K562 (cell line): ENCODE data around the gene EHBP1. TPM values are rescaled to one million over a fixed set of nuclear protein-coding genes. Genes with fewer than 3 reads are reported as not detected.
A peak's percentile ranks its signal among the peaks of the same experiment; 100 is the strongest.

ENCODE experiments used
- ATAC-seq: fragments of 200-7000 bp; cut with Tn5 transposase; 3 replicates; pipeline ENCODE4 v1.9.1; 2020; ENCODE audit warnings: moderate library complexity
- BruUV-seq: library from RNA; stranded (reverse); fragments of 400-500 nt; replicated peaks from 2 replicates; lab custom pipeline; 2021; lab: Mats Ljungman, UMichigan
- CTCF ChIA-PET: fragments of 300-600 bp; formaldehyde crosslinking; extraction: SDS; loops from one replicate; lab custom pipeline; 2021; ENCODE audit warnings: low intra/inter-chr PET ratio; lab: Yijun Ruan, JAX
- POLR2A ChIA-PET: fragments of 300-600, 350-650 bp; sonication (Branson Sonifier 250); formaldehyde crosslinking; extraction: SDS; loops from one replicate; lab custom pipeline; 2021; ENCODE audit warnings: antibody characterized with exemption, inconsistent platforms; lab: Yijun Ruan, JAX
- DNase-seq, 4 experiments: peaks; one replicate each; pipeline versions ENCODE4 v3.0.0 to v3.0.0-alpha.2; 2011 to 2018; ENCODE audit warnings: low spot score in 3 of 4, mixed read lengths in 3 of 4; ENCODE audit errors: extremely low read depth in 1 of 4
- FAIRE-seq: peaks from 2 replicates; lab custom pipeline; 2011; peaks lifted over from hg19 to GRCh38; lab: Jason Lieb, UNC
- H2AFZ ChIP-seq: 2 replicates; pipeline ENCODE4 v1.6.0; 2011; ENCODE audit warnings: low read depth, low read length, control low read depth, inconsistent platforms
- H3K27ac ChIP-seq: fragments of 200-600 bp; 3 replicates; pipeline ENCODE4 v1.8.0; 2011; ENCODE audit warnings: low read depth, mild to moderate bottlenecking, control low read depth, inconsistent platforms, low read length, moderate library complexity, mixed read lengths; ENCODE audit errors: extremely low read depth
- H3K27me3 ChIP-seq, 2 experiments: fragments of 300-600 bp in 1 of 2; 2 replicates in 1 of 2; 3 replicates in 1 of 2; pipeline versions ENCODE4 v1.6.0 to v1.8.0; 2011; ENCODE audit warnings: inconsistent platforms in 2 of 2, low read length in 2 of 2, mild to moderate bottlenecking in 1 of 2, mixed read lengths in 1 of 2, moderate library complexity in 1 of 2; ENCODE audit not compliant: control insufficient read depth in 2 of 2, insufficient read depth in 2 of 2
- H3K36me3 ChIP-seq: fragments of 300-600 bp; 3 replicates; pipeline ENCODE4 v1.8.0; 2011; ENCODE audit warnings: mild to moderate bottlenecking, low read length, inconsistent platforms; ENCODE audit not compliant: control insufficient read depth, insufficient read depth
- H3K4me1 ChIP-seq, 2 experiments: fragments of 200-600 bp in 1 of 2; replicated peaks in 1 of 2; 2 replicates in 1 of 2; 3 replicates in 1 of 2; pipeline versions ENCODE4 v1.5.1 to v1.8.0; 2011; ENCODE audit warnings: inconsistent platforms in 2 of 2, low read length in 2 of 2, mild to moderate bottlenecking in 1 of 2, mixed read lengths in 1 of 2, moderate library complexity in 1 of 2; ENCODE audit not compliant: control insufficient read depth in 2 of 2, insufficient read depth in 2 of 2
- H3K4me2 ChIP-seq: 2 replicates; pipeline ENCODE4 v1.6.1; 2011; ENCODE audit warnings: low read length, control low read depth, inconsistent platforms, mixed read lengths; ENCODE audit not compliant: insufficient read depth
- H3K4me3 ChIP-seq: fragments of 200-600 bp; sonication (generic), shearing (Covaris generic); 2 replicates; pipeline ENCODE4 v1.5.1; 2016; ENCODE audit warnings: control low read depth, inconsistent platforms
- H3K79me2 ChIP-seq: fragments of 200-600 bp; 3 replicates; pipeline ENCODE4 v1.8.0; 2011; ENCODE audit warnings: low read length, inconsistent platforms; ENCODE audit not compliant: control insufficient read depth, insufficient read depth
- H3K9ac ChIP-seq, 2 experiments: 2 replicates each; pipeline versions ENCODE4 v1.6.0 to v1.6.1; 2011; ENCODE audit warnings: low read depth in 2 of 2, low read length in 2 of 2, control low read depth in 1 of 2, inconsistent platforms in 1 of 2, mild to moderate bottlenecking in 1 of 2, mixed read lengths in 1 of 2; ENCODE audit not compliant: insufficient read depth in 1 of 2
- H3K9me1 ChIP-seq: one replicate; pipeline ENCODE4 v1.6.0; 2011; ENCODE audit warnings: inconsistent platforms, mild to moderate bottlenecking, low read length, moderate library complexity; ENCODE audit not compliant: control insufficient read depth, insufficient read depth
- H3K9me3 ChIP-seq: replicated peaks from 2 replicates; pipeline ENCODE4 v1.5.1; 2011; ENCODE audit warnings: low read depth, low read length, inconsistent platforms; ENCODE audit not compliant: control insufficient read depth, insufficient read depth
- H4K20me1 ChIP-seq: replicated peaks from 2 replicates; pipeline ENCODE4 v1.6.1; 2011; ENCODE audit warnings: low read length, inconsistent platforms, mixed read lengths; ENCODE audit not compliant: control insufficient read depth, insufficient read depth
- ADNP ChIP-seq: fragments of 200-800 bp; sonication (Bioruptor generic); IDR thresholded peaks from 2 replicates; pipeline ENCODE4 v1.6.1; 2016; ENCODE audit warnings: missing genetic modification characterization, missing compliant biosample characterization
- DLX4 ChIP-seq: fragments of 250-450 bp; sonication (Bioruptor Pico); IDR thresholded peaks from 2 replicates; pipeline ENCODE4 v1.6.1; 2021; ENCODE audit warnings: mild to moderate bottlenecking
- DPF2 ChIP-seq: fragments of 450-650 bp; IDR thresholded peaks from 2 replicates; pipeline ENCODE4 v1.6.1; 2016
- MAFG ChIP-seq: fragments of 450-650 bp; conservative IDR thresholded peaks from 2 replicates; pipeline ENCODE4 v1.6.1; 2016; ENCODE audit warnings: missing genetic modification characterization, missing compliant biosample characterization
- PKNOX1 ChIP-seq: fragments of 450-650 bp; IDR thresholded peaks from 2 replicates; pipeline ENCODE4 v1.6.1; 2016
- PRDM10 ChIP-seq: fragments of 450-650 bp; IDR thresholded peaks from 2 replicates; pipeline ENCODE4 v1.6.1; 2018; ENCODE audit not compliant: partially characterized antibody
- SMARCE1 ChIP-seq: fragments of 450-650 bp; IDR thresholded peaks from 2 replicates; pipeline ENCODE4 v1.7.1; 2016; ENCODE audit warnings: mild to moderate bottlenecking
- WGBS: fragments of 100-300 bp; shearing (Covaris generic); methylation state at CpG from one replicate; pipeline ENCODE4 v1.1.6; 2016; ENCODE audit warnings: low coverage, mixed read lengths; ENCODE audit not compliant: insufficient coverage; ENCODE audit errors: missing lambda C conversion rate; 5-methylcytosine and 5-hydroxymethylcytosine counted together
- in situ Hi-C: fragments of 300-500 bp; cut with MboI; formaldehyde crosslinking; loops from 4 replicates; pipeline ENCODE4 v1.15.0; 2018; ENCODE audit warnings: inconsistent platforms, mixed read lengths
- intact Hi-C: fragments of 100-400 bp; cut with micrococcal nuclease; formaldehyde crosslinking; loops from 2 replicates; pipeline ENCODE4 v1.14.2; 2022
- polyA plus RNA-seq, 8 experiments: library from polyadenylated mRNA; depleted of rRNA in 4 of 8; stranded (reverse) in 5 of 8; unstranded in 3 of 8; fragments of >200 nt; fragmentation: Nextera tagmentation in 2 of 8; fragmentation: Illumina TruSeq in 1 of 8; extraction: Ambion mirVana in 2 of 8; extraction: Trizol in 1 of 8; gene quantifications; 2 replicates each; pipeline versions ENCODE4 v1.2.1 to v1.2.3, GENCODE V29; 2011 to 2014; ENCODE audit warnings: inconsistent platforms in 1 of 8, missing spikeins in 1 of 8
- total RNA-seq, 7 experiments: library from RNA; depleted of rRNA in 6 of 7; stranded (reverse); fragments of >200 nt in 6 of 7; fragmentation: Illumina TruSeq in 2 of 7; extraction: Trizol in 2 of 7; gene quantifications; 2 replicates each; pipeline versions ENCODE4 v1.2.1 to v1.2.3, GENCODE V29; 2011 to 2021; ENCODE audit warnings: low replicate concordance in 1 of 7
- TF ChIP-seq, protein P1 (sequence below), 2 experiments: IDR thresholded peaks in 1 of 2; conservative IDR thresholded peaks in 1 of 2; 2 replicates each; pipeline ENCODE4 v1.6.1; 2016; ENCODE audit warnings: low read depth in 2 of 2, mild to moderate bottlenecking in 1 of 2, missing compliant biosample characterization in 1 of 2, missing genetic modification characterization in 1 of 2, moderate library complexity in 1 of 2
- TF ChIP-seq, protein P2 (sequence below): IDR thresholded peaks from 3 replicates; pipeline ENCODE4 v1.6.1; 2011; ENCODE audit warnings: borderline replicate concordance, mild to moderate bottlenecking, moderate library complexity; ENCODE audit not compliant: insufficient read length; ENCODE audit errors: extremely low read depth

The EHBP1 gene
- total and polyA plus RNA-seq, 9 of the 15 experiments (the other 6 are each of a cell fraction or from before 2014, with no cell fraction given), result 8.9 to 26.6 (median 19.3) TPM

DNA sequence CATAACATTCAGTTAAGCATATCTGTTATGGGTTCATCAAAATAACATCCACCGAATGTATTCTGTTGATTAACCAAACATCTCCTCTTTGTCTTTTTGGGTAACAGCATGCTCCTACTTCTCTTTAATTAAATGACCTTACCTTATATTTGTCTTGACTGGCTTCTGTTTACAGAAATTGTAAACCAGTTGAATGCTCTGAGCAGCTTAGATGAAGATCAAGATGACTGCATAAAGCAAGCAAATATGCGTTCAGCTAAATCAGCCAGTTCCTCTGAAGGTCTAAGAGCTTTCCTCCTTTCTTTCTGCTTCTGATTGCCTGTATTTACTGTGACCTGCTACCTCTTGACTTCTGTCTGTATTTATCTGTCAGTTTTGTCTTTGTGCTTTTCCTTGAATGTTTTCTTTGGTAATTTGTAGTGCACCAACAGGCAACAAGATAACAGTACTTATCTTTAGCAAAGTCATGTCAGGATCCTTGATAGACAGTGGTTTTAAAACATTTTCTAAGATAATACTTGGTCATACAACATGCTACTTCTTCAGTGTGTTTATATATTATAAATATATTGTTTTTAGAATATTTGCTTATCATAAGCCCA lies 152.8 kb downstream of the EHBP1 start:
- H3K9me3 ChIP-seq, result no peaks in the 10 kb centered on the region
- TF ChIP-seq PRDM10, result no peak
- 0 out of 2 replicates have a peak, but pooled peaks have one; percentile 19 for TF ChIP-seq ADNP (tag)
- TF ChIP-seq, protein P1, sequence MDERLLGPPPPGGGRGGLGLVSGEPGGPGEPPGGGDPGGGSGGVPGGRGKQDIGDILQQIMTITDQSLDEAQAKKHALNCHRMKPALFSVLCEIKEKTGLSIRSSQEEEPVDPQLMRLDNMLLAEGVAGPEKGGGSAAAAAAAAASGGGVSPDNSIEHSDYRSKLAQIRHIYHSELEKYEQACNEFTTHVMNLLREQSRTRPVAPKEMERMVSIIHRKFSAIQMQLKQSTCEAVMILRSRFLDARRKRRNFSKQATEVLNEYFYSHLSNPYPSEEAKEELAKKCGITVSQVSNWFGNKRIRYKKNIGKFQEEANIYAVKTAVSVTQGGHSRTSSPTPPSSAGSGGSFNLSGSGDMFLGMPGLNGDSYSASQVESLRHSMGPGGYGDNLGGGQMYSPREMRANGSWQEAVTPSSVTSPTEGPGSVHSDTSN (CRISPR knock-in tag; IDR thresholded peaks at IDR 0.05; ENCODE audit: low read depth), result no peak
- TF ChIP-seq, protein P1 (tag; conservative IDR thresholded peaks at IDR 0.05; ENCODE audit: low read depth), result 0 out of 2 replicates have a peak, but pooled peaks have one; percentile 33
- TF ChIP-seq DPF2, result peak; percentile 66; the same call in 1 of the 2 replicates
- TF ChIP-seq PKNOX1, result peak; percentile 82
- peak; percentile 43; the same call in 1 of the 2 replicates for TF ChIP-seq SMARCE1
- TF ChIP-seq MAFG, result peak; percentile 34; the same call in 1 of the 2 replicates
- TF ChIP-seq, protein P2, sequence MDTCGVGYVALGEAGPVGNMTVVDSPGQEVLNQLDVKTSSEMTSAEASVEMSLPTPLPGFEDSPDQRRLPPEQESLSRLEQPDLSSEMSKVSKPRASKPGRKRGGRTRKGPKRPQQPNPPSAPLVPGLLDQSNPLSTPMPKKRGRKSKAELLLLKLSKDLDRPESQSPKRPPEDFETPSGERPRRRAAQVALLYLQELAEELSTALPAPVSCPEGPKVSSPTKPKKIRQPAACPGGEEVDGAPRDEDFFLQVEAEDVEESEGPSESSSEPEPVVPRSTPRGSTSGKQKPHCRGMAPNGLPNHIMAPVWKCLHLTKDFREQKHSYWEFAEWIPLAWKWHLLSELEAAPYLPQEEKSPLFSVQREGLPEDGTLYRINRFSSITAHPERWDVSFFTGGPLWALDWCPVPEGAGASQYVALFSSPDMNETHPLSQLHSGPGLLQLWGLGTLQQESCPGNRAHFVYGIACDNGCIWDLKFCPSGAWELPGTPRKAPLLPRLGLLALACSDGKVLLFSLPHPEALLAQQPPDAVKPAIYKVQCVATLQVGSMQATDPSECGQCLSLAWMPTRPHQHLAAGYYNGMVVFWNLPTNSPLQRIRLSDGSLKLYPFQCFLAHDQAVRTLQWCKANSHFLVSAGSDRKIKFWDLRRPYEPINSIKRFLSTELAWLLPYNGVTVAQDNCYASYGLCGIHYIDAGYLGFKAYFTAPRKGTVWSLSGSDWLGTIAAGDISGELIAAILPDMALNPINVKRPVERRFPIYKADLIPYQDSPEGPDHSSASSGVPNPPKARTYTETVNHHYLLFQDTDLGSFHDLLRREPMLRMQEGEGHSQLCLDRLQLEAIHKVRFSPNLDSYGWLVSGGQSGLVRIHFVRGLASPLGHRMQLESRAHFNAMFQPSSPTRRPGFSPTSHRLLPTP, result no peak
- TF ChIP-seq DLX4 (CRISPR knock-in tag), result no peak

More for the DNA sequence above, 152.8 kb downstream of the EHBP1 start:
- ATAC-seq (peak; percentile 67), FAIRE-seq (peak; percentile 49), DNase-seq (peak in 2 of 4 experiments; percentile 17 to 21)
- no TSS peak for BruUV-seq
- POLR2A ChIA-PET, result interaction anchor here (0.6 kb wide), 1 partner anchor 611 kb away, joined by 3 read pairs; no protein-coding TSS in a partner anchor
- no peak overlapping the region for H3K4me2 ChIP-seq
- 18% methylated on average over 2 of the region's 2 CpGs for WGBS
- peaks cover 8% of the 10 kb centered on the region in 2 experiments; a peak in 3 of 5 replicates for H3K4me1 ChIP-seq
- intact Hi-C loops, result no loop called here
- in situ Hi-C loops, result no loop called here
- H3K4me3 ChIP-seq, result no peak overlapping the region
- CTCF ChIA-PET, result no interaction called here
- H3K36me3 ChIP-seq, result no peaks in the 10 kb centered on the region
- H4K20me1 ChIP-seq, result no peaks in the 10 kb centered on the region
- H2AFZ ChIP-seq, result no peak overlapping the region
- H3K79me2 ChIP-seq, result no peaks in the 10 kb centered on the region
- H3K27me3 ChIP-seq, result no peaks in the 10 kb centered on the region
- H3K9me1 ChIP-seq, result no peaks in the 10 kb centered on the region
- H3K9ac ChIP-seq, result no peak overlapping the region
- peak overlapping the region; percentile 13; the same call in 2 of the 3 replicates for H3K27ac ChIP-seq
